Measurements from ENCODE around the gene EOGT.

Gene EOGT

GRCh38 chr3:68999605-69000004, 13.9 kb downstream of the EOGT start:
- DNase-seq (ENCODE audit: low read depth in 2 of 2) = no peak
- TF ChIP-seq CTCF (IDR thresholded peaks at IDR 0.05; ENCODE audit: low read depth, low read length) = no peak
- H3K4me3 ChIP-seq (replicated peaks in 1 of 2; ENCODE audit: low read depth in 2 of 2, low read length in 2 of 2) = no peak overlapping the region

- TF ChIP-seq CTCF (IDR thresholded peaks at IDR 0.05; ENCODE audit: low read depth, low read length) = no peak
- no peak overlapping the region for H3K4me3 ChIP-seq (replicated peaks in 1 of 2; ENCODE audit: low read depth in 2 of 2, low read length in 2 of 2)
- no peak for DNase-seq (ENCODE audit: low read depth in 2 of 2)
These were observed 14.3 kb downstream of the EOGT start for GRCh38 chr3:68999158-68999557.

- no peak for DNase-seq (ENCODE audit: low read depth in 2 of 2)
- no peak overlapping the region for H3K4me3 ChIP-seq (replicated peaks in 1 of 2; ENCODE audit: low read depth in 2 of 2, low read length in 2 of 2)
- TF ChIP-seq CTCF (IDR thresholded peaks at IDR 0.05; ENCODE audit: low read depth, low read length) = no peak
These were observed 15.6 kb downstream of the EOGT start for GRCh38 chr3:68997887-68998286.

GRCh38 chr3:68996356-68996995, 17.0 kb downstream of the EOGT start:
- no peak overlapping the region for H3K4me3 ChIP-seq (replicated peaks in 1 of 2; ENCODE audit: low read depth in 2 of 2, low read length in 2 of 2)
- DNase-seq (ENCODE audit: low read depth in 2 of 2) = peak in 1 of 2 donors; percentile 38
- TF ChIP-seq CTCF (IDR thresholded peaks at IDR 0.05; ENCODE audit: low read depth, low read length) = no peak

- no peak for TF ChIP-seq CTCF (IDR thresholded peaks at IDR 0.05; ENCODE audit: low read depth, low read length)
- DNase-seq (ENCODE audit: low read depth in 2 of 2) = peak in 1 of 2 donors; percentile 38
- H3K4me3 ChIP-seq (replicated peaks in 1 of 2; ENCODE audit: low read depth in 2 of 2, low read length in 2 of 2) = no peak overlapping the region
These were observed 24.7 kb downstream of the EOGT start for GRCh38 chr3:68988740-68989139.

- no peak for DNase-seq (ENCODE audit: low read depth in 2 of 2)
- no peak overlapping the region for H3K4me3 ChIP-seq (replicated peaks in 1 of 2; ENCODE audit: low read depth in 2 of 2, low read length in 2 of 2)
- TF ChIP-seq CTCF (IDR thresholded peaks at IDR 0.05; ENCODE audit: low read depth, low read length) = no peak
These were observed 26.2 kb downstream of the EOGT start for GRCh38 chr3:68987322-68987721.

Data from cardiac fibroblast (primary cell).